OCI-LY3 (cell line): ENCODE measurements around the gene RMND5B.

Experiments used
- CTCF ChIP-seq: fragments of 200-600, 300-600 bp; sonication (generic); IDR thresholded peaks from 2 replicates; pipeline ENCODE4 v1.5.1; 2014; ENCODE audit warnings: antibody characterized with exemption, low read length, low read depth
- EZH2phosphoT487 ChIP-seq: fragments of 200-600 bp; shearing (Covaris generic); IDR thresholded peaks from 2 replicates; pipeline ENCODE4 v1.6.1; 2018; ENCODE audit warnings: antibody characterized with exemption, mixed run types, low read depth

GRCh38 chr5:178093134-178093533 is 37.7 kb upstream of the RMND5B start:
- TF ChIP-seq CTCF (no peak), EZH2phosphoT487 (no peak)
